Right cardiac atrium (tissue), 5 donors: Measurements from ENCODE around the gene PALLD. TPM values are rescaled to one million over a fixed set of nuclear protein-coding genes. Genes with fewer than 3 reads are reported as not detected.

ENCODE experiments used
- ATAC-seq, 2 donors: fragments of 200-7000 bp; cut with Tn5 transposase; one replicate each; pipeline versions ENCODE4 v1.8.0 to v1.9.1; 2020; ENCODE audit warnings: moderate library complexity in 2 of 2, mild to moderate bottlenecking in 1 of 2
- DNase-seq, 3 donors: peaks; one replicate each; pipeline ENCODE4 v3.0.0-alpha.2; 2020
- H3K27ac ChIP-seq: one replicate; pipeline ENCODE4 v1.5.1; 2013; ENCODE audit warnings: mild to moderate bottlenecking, low read length, control low read depth, moderate library complexity
- H3K27me3 ChIP-seq: one replicate; pipeline ENCODE4 v1.6.1; 2013; ENCODE audit not compliant: control insufficient read depth, insufficient read depth
- H3K4me1 ChIP-seq: one replicate; pipeline ENCODE4 v1.6.1; 2013; ENCODE audit warnings: low read length; ENCODE audit not compliant: control insufficient read depth, insufficient read depth
- H3K4me3 ChIP-seq: one replicate; pipeline ENCODE4 v1.5.1; 2013; ENCODE audit warnings: low read length, control low read depth
- H3K9me3 ChIP-seq: one replicate; pipeline ENCODE4 v1.6.1; 2013; ENCODE audit warnings: low read length; ENCODE audit not compliant: control insufficient read depth
- WGBS: extraction: QIAGEN DNeasy Blood & Tissue Kit; methylation state at CpG from one replicate; pipeline ENCODE4 v1.1.7; 2013; 5-methylcytosine and 5-hydroxymethylcytosine counted together
- intact Hi-C, 4 donors: fragments of 100-400 bp; cut with DNase I; formaldehyde crosslinking; loops; one replicate each; pipeline versions ENCODE4 v1.11.0 to v1.14.0; 2022 to 2023
- polyA plus RNA-seq: library from polyadenylated mRNA; stranded (reverse); fragments of 200-250 nt; gene quantifications from one replicate; pipeline ENCODE4 v1.2.3, GENCODE V29; 2013
- total RNA-seq, 4 donors: library from RNA; stranded (reverse); fragmentation: NEBNext Ultra II Directional; extraction: Animal tissue kit (Norgen Biotek cat#: 25700); gene quantifications; one replicate each; pipeline ENCODE4 v1.2.1, GENCODE V29; 2021
- donor health status: healthy with polysubstance abuse.
- donor health status: DM: no; HTN: yes; CAD: no.
- donor health status: DM: no; HTN: no; CAD: no.
- donor health status: DM: no; HTN: yes; CAD: no; lungs with severe emphysema.
- donor health status: DM: yes; HTN: yes; CAD: no.

PALLD gene
- total and polyA plus RNA-seq, 5 donors: 233 to 1,069 (median 717) TPM

- Histone ChIP-seq H3K4me3 (no peak overlapping the region), H3K27me3 (no peaks in the 10 kb centered on the region), H3K9me3 (no peaks in the 10 kb centered on the region), H3K4me1 (peaks cover 6% of the 10 kb centered on the region), H3K27ac (no peak overlapping the region)
- DNase-seq (no peak), ATAC-seq (no peak)
- intact Hi-C loops: no loop called here
- 50% methylated on average over 4 of the region's 4 CpGs for WGBS
These were observed 261.6 kb downstream of the PALLD start for GRCh38 chr4:168758351-168758876.

GRCh38 chr4:168759321-168759720 is 262.5 kb downstream of the PALLD start:
- Histone ChIP-seq H3K27me3 (no peaks in the 10 kb centered on the region), H3K9me3 (no peaks in the 10 kb centered on the region), H3K4me1 (peaks cover 6% of the 10 kb centered on the region), H3K4me3 (no peak overlapping the region), H3K27ac (no peak overlapping the region)
- WGBS: 89% methylated on average over 1 of the region's 1 CpG
- intact Hi-C loops: no loop called here
- ATAC-seq (no peak), DNase-seq (no peak)

GRCh38 chr4:168759959-168760527 is 263.2 kb downstream of the PALLD start:
- intact Hi-C loops: loop anchor here in 1 of 4 donors (10.0 kb wide), 1 partner anchor 55 kb away; no protein-coding TSS in a partner anchor
- ATAC-seq: peak; percentile 49

GRCh38 chr4:168761066-168761465 is 264.2 kb downstream of the PALLD start:
- Histone ChIP-seq H3K4me3 (no peak overlapping the region), H3K27ac (no peak overlapping the region), H3K4me1 (peaks cover 10% of the 10 kb centered on the region), H3K9me3 (no peaks in the 10 kb centered on the region), H3K27me3 (no peaks in the 10 kb centered on the region)
- 84% methylated on average over 4 of the region's 4 CpGs for WGBS
- ATAC-seq (no peak), DNase-seq (no peak)
- intact Hi-C loops: loop anchor here in 1 of 4 donors (10.0 kb wide), 1 partner anchor 54 kb away; no protein-coding TSS in a partner anchor

More at GRCh38 chr4:168759959-168760527, 263.2 kb downstream of the PALLD start:
- DNase-seq: peak in 1 of 3 donors; percentile 57
- H3K4me1 ChIP-seq: peaks cover 6% of the 10 kb centered on the region
- no peaks in the 10 kb centered on the region for H3K27me3 ChIP-seq
- no peak overlapping the region for H3K27ac ChIP-seq
- no peak overlapping the region for H3K4me3 ChIP-seq
- no peaks in the 10 kb centered on the region for H3K9me3 ChIP-seq
- 78% methylated on average over 10 of the region's 10 CpGs for WGBS

- WGBS: 54% methylated on average over 4 of the region's 4 CpGs
- ATAC-seq: peak; percentile 54 to 68
- H3K4me3 ChIP-seq: no peak overlapping the region
- no peak for DNase-seq
- H3K27me3 ChIP-seq: no peaks in the 10 kb centered on the region
- H3K4me1 ChIP-seq: peaks cover 24% of the 10 kb centered on the region
- intact Hi-C loops: loop anchor here in 1 of 4 donors (10.0 kb wide), 1 partner anchor 49 kb away; no protein-coding TSS in a partner anchor
- peak overlapping the region; percentile 43 for H3K27ac ChIP-seq
- H3K9me3 ChIP-seq: no peaks in the 10 kb centered on the region
These were observed 268.5 kb downstream of the PALLD start for GRCh38 chr4:168765322-168765721.

GRCh38 chr4:168765726-168766125 is 268.9 kb downstream of the PALLD start:
- H3K4me3 ChIP-seq: no peak overlapping the region
- DNase-seq (peak; percentile 66 to 88 (median 78)), ATAC-seq (peak; percentile 80 to 93)
- peak overlapping the region; percentile 43 for H3K27ac ChIP-seq
- no peaks in the 10 kb centered on the region for H3K9me3 ChIP-seq
- H3K27me3 ChIP-seq: no peaks in the 10 kb centered on the region
- intact Hi-C loops: loop anchor here in 1 of 4 donors (10.0 kb wide), 1 partner anchor 49 kb away; no protein-coding TSS in a partner anchor
- peaks cover 24% of the 10 kb centered on the region for H3K4me1 ChIP-seq

- ATAC-seq: peak; percentile 59 to 64
- 56% methylated on average over 8 of the region's 8 CpGs for WGBS
- peak in 1 of 3 donors; percentile 48 for DNase-seq
- Histone ChIP-seq H3K4me3 (no peak overlapping the region), H3K27ac (peak overlapping the region; percentile 97), H3K4me1 (peaks cover 28% of the 10 kb centered on the region), H3K9me3 (no peaks in the 10 kb centered on the region), H3K27me3 (no peaks in the 10 kb centered on the region)
- intact Hi-C loops: loop anchor here in 1 of 4 donors (10.0 kb wide), 1 partner anchor 48 kb away; no protein-coding TSS in a partner anchor
These were observed 269.9 kb downstream of the PALLD start for GRCh38 chr4:168766604-168767316.

- ATAC-seq (peak; percentile 22 to 34), DNase-seq (peak in 2 of 3 donors; percentile 47 to 51)
- peak overlapping the region; percentile 61 for H3K27ac ChIP-seq
These were observed 272.6 kb downstream of the PALLD start for GRCh38 chr4:168769416-168769815.

GRCh38 chr4:168769837-168770236 is 273.0 kb downstream of the PALLD start:
- ATAC-seq (no peak), DNase-seq (no peak)
- intact Hi-C loops: loop anchor here in 1 of 4 donors (10.0 kb wide), 1 partner anchor 45 kb away; no protein-coding TSS in a partner anchor
- 20% methylated on average over 1 of the region's 1 CpG for WGBS
- H3K27ac ChIP-seq: peak overlapping the region; percentile 30
- H3K4me3 ChIP-seq: no peak overlapping the region
- H3K9me3 ChIP-seq: no peaks in the 10 kb centered on the region
- H3K27me3 ChIP-seq: no peaks in the 10 kb centered on the region
- H3K4me1 ChIP-seq: peaks cover 31% of the 10 kb centered on the region

More at GRCh38 chr4:168769416-168769815, 272.6 kb downstream of the PALLD start:
- Histone ChIP-seq H3K4me3 (no peak overlapping the region), H3K4me1 (peaks cover 31% of the 10 kb centered on the region), H3K27me3 (no peaks in the 10 kb centered on the region), H3K9me3 (no peaks in the 10 kb centered on the region)
- intact Hi-C loops: loop anchor here in 1 of 4 donors (10.0 kb wide), 1 partner anchor 45 kb away; no protein-coding TSS in a partner anchor
- WGBS: 38% methylated on average over 4 of the region's 4 CpGs

- DNase-seq (no peak), ATAC-seq (no peak)
- 80% methylated on average over 2 of the region's 2 CpGs for WGBS
- Histone ChIP-seq H3K27me3 (no peaks in the 10 kb centered on the region), H3K27ac (no peak overlapping the region), H3K9me3 (no peaks in the 10 kb centered on the region), H3K4me1 (peaks cover 24% of the 10 kb centered on the region), H3K4me3 (no peak overlapping the region)
- intact Hi-C loops: no loop called here
These were observed 274.4 kb downstream of the PALLD start for GRCh38 chr4:168771251-168771650.
